GM06990 (cell line): ENCODE measurements around the gene TANGO2.

Source experiments
- DNase-seq: peaks from one replicate; pipeline ENCODE4 v3.0.0-alpha.2; 2011; ENCODE audit not compliant: insufficient read length; ENCODE audit errors: extremely low read depth
- H3K27me3 ChIP-seq: replicated peaks from 2 replicates; pipeline ENCODE4 v1.6.0; 2011; ENCODE audit warnings: low read length; ENCODE audit not compliant: control insufficient read depth, insufficient read depth
- H3K36me3 ChIP-seq: 2 replicates; pipeline ENCODE4 v1.5.1; 2011; ENCODE audit warnings: low read length; ENCODE audit not compliant: control insufficient read depth, insufficient read depth
- H3K4me3 ChIP-seq: replicated peaks from 2 replicates; pipeline ENCODE4 v1.5.1; 2011; ENCODE audit warnings: low read depth, mild to moderate bottlenecking, control low read depth, low read length
- TF ChIP-seq, protein P1 (sequence below): IDR thresholded peaks from 2 replicates; pipeline ENCODE4 v1.5.1; 2011; ENCODE audit warnings: low read length, control low read depth, mild to moderate bottlenecking, inconsistent platforms; ENCODE audit not compliant: insufficient read depth, poor library complexity, severe bottlenecking

The TANGO2 gene

GRCh38 chr22:19997561-19998231, 23.2 kb upstream of the TANGO2 start:
- no peak for DNase-seq
- TF ChIP-seq, protein P1, sequence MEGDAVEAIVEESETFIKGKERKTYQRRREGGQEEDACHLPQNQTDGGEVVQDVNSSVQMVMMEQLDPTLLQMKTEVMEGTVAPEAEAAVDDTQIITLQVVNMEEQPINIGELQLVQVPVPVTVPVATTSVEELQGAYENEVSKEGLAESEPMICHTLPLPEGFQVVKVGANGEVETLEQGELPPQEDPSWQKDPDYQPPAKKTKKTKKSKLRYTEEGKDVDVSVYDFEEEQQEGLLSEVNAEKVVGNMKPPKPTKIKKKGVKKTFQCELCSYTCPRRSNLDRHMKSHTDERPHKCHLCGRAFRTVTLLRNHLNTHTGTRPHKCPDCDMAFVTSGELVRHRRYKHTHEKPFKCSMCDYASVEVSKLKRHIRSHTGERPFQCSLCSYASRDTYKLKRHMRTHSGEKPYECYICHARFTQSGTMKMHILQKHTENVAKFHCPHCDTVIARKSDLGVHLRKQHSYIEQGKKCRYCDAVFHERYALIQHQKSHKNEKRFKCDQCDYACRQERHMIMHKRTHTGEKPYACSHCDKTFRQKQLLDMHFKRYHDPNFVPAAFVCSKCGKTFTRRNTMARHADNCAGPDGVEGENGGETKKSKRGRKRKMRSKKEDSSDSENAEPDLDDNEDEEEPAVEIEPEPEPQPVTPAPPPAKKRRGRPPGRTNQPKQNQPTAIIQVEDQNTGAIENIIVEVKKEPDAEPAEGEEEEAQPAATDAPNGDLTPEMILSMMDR: no peak
- Histone ChIP-seq H3K27me3 (no peaks in the 10 kb centered on the region), H3K4me3 (no peak overlapping the region), H3K36me3 (no peaks in the 10 kb centered on the region)

- TF ChIP-seq, protein P1: no peak
- Histone ChIP-seq H3K27me3 (no peaks in the 10 kb centered on the region), H3K4me3 (no peak overlapping the region), H3K36me3 (no peaks in the 10 kb centered on the region)
- DNase-seq: no peak
Measured at GRCh38 chr22:19998232-19998951, 22.5 kb upstream of the TANGO2 start.

DNA sequence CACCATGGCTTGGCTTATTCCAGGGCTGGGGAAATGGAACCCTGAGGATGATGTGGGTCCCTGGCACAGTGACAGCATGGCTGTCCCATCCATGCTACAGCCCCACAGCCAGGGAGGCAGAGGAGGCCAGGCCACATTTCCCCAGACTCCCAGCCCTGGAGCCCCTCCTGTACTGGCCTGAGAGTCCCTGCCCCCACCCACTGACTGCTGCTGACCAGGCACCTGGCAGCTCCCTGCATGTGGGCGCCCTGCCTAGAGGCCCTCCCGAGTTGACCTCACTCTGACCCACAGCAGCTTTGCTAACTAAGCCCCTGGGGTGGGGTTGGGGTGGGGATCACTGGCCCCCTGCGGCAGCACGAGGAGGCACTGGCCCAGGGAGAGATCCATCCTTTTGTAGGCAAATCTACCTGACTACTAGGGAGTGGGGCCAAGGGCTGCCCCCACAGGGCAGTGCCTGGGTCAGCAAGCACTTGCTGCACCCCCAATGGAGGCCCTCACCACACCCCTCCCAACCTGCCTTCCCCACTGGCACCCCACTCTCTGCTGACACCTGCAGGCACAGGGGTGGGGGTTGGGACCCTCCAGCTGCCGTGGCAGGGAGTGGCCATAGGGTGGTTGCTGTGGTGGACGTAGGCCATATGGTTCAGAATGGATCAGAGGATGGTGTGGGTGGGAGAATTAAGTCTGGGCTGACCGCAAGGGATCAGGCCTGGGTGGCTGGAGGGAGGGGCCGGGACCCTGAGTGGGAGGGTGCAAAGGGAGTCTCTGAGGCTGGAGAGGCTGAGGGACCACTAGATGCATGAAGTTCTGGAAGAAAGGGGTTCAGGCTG, 21.7 kb upstream of the TANGO2 start:
- TF ChIP-seq, protein P1: no peak
- no peak for DNase-seq
- H3K36me3 ChIP-seq: no peaks in the 10 kb centered on the region
- no peaks in the 10 kb centered on the region for H3K27me3 ChIP-seq
- no peak overlapping the region for H3K4me3 ChIP-seq

- no peaks in the 10 kb centered on the region for H3K27me3 ChIP-seq
- TF ChIP-seq, protein P1: no peak
- no peaks in the 10 kb centered on the region for H3K36me3 ChIP-seq
- H3K4me3 ChIP-seq: no peak overlapping the region
- DNase-seq: no peak
Measured at GRCh38 chr22:20000246-20001081, 20.4 kb upstream of the TANGO2 start.

DNA sequence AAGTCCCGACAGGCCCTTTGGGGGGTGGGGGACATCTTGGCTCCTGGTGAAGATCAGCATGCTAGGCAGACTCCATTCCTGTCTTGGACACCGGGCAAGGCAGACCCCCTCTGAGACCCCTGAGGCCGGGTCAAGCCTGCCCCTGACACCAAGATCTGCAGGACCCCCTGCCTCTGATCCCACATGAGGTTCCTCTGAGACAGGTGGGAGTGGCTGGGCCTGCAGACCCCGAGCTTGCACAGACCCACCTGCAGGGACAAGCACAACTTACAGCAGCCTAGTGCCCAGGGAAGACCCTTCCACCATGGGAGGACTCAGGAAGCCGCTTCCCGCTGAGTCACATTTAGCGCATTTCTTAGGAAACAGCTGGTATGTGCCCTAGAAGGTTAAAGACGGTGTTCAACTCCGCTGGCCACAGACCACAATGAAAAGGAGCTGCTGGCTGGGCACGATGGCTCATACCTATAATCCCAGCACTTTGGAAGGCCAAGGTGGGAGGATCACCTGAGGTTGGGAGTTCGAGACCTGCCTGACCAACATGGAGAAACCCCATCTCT, 19.8 kb upstream of the TANGO2 start:
- DNase-seq: no peak
- Histone ChIP-seq H3K4me3 (no peak overlapping the region), H3K36me3 (no peaks in the 10 kb centered on the region), H3K27me3 (no peaks in the 10 kb centered on the region)
- TF ChIP-seq, protein P1: no peak
